Measurements from ENCODE around the gene SKAP2.

DNA sequence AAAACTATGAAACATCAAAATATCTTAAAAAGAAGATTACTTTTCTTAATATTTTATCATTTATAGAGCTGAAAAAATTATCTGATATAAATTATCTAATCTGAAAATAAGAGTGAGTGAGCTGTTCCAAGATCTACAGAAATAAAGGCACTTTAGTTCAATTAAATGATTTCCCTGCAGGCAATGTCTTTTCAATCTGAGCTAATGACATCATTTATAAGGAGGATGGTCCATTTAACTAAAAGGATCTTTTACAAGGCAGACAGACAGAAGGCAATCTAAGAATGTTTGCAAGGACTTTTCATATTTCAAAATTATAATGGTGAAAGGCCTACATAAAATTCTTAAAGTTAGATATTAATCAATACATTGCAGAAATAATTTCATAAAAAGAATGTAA is 71.8 kb downstream of the SKAP2 start:
- TF ChIP-seq, protein P1, sequence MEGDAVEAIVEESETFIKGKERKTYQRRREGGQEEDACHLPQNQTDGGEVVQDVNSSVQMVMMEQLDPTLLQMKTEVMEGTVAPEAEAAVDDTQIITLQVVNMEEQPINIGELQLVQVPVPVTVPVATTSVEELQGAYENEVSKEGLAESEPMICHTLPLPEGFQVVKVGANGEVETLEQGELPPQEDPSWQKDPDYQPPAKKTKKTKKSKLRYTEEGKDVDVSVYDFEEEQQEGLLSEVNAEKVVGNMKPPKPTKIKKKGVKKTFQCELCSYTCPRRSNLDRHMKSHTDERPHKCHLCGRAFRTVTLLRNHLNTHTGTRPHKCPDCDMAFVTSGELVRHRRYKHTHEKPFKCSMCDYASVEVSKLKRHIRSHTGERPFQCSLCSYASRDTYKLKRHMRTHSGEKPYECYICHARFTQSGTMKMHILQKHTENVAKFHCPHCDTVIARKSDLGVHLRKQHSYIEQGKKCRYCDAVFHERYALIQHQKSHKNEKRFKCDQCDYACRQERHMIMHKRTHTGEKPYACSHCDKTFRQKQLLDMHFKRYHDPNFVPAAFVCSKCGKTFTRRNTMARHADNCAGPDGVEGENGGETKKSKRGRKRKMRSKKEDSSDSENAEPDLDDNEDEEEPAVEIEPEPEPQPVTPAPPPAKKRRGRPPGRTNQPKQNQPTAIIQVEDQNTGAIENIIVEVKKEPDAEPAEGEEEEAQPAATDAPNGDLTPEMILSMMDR (IDR thresholded peaks at IDR 0.05), result no peak
- TF ChIP-seq POLR2AphosphoS5 (IDR thresholded peaks at IDR 0.05) (no peak), POLR2A (IDR thresholded peaks at IDR 0.05) (no peak)
